ENCODE data around the gene EFNB1. TPM values are rescaled to one million over a fixed set of nuclear protein-coding genes. Genes with fewer than 3 reads are reported as not detected.

Gene EFNB1
- total RNA-seq, 1 experiment from 2014 or later, result 16.4 TPM

DNA sequence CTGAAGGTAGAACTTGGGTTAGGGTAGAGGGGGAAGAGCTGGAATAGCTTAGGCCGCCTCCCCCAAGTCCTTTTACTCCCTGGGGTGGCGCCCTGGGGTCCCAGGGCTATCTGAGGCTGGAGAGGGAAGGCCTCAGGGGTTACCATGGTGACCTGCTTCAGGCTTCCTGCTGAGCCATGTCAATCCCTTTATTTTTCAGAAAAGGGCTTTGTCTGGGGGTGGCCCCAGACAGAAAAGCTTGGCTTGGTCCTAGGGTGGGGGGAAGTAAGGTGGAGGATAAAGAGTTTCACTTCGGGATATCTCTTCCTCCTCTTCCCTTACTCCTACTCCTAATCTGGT, 6.3 kb downstream of the EFNB1 start (continued):
- TF ChIP-seq, protein P1, sequence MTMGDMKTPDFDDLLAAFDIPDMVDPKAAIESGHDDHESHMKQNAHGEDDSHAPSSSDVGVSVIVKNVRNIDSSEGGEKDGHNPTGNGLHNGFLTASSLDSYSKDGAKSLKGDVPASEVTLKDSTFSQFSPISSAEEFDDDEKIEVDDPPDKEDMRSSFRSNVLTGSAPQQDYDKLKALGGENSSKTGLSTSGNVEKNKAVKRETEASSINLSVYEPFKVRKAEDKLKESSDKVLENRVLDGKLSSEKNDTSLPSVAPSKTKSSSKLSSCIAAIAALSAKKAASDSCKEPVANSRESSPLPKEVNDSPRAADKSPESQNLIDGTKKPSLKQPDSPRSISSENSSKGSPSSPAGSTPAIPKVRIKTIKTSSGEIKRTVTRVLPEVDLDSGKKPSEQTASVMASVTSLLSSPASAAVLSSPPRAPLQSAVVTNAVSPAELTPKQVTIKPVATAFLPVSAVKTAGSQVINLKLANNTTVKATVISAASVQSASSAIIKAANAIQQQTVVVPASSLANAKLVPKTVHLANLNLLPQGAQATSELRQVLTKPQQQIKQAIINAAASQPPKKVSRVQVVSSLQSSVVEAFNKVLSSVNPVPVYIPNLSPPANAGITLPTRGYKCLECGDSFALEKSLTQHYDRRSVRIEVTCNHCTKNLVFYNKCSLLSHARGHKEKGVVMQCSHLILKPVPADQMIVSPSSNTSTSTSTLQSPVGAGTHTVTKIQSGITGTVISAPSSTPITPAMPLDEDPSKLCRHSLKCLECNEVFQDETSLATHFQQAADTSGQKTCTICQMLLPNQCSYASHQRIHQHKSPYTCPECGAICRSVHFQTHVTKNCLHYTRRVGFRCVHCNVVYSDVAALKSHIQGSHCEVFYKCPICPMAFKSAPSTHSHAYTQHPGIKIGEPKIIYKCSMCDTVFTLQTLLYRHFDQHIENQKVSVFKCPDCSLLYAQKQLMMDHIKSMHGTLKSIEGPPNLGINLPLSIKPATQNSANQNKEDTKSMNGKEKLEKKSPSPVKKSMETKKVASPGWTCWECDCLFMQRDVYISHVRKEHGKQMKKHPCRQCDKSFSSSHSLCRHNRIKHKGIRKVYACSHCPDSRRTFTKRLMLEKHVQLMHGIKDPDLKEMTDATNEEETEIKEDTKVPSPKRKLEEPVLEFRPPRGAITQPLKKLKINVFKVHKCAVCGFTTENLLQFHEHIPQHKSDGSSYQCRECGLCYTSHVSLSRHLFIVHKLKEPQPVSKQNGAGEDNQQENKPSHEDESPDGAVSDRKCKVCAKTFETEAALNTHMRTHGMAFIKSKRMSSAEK (CRISPR knock-in tag; IDR thresholded peaks at IDR 0.05; ENCODE audit: borderline replicate concordance), result no peak

DNA sequence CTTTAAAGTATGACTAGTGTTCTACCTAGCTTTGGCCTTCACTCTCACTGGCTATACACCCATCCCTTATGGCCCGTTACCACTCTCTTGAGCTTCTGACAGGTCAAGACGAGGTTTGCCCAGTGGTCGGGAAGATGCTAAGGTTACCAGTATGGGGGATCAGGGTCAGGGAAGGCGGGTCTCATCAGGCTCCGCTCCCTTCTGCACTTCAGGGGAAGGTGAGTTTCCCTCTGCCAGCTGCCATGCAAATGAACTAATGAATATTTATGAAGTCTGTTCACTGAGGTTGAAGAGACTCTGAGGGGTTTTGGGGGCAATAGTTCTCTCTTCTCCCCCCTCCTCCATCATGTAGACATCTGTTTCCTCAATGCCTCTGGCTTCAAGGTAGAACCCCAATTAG, 6.6 kb downstream of the EFNB1 start:
- CTCF ChIA-PET, result interaction anchor here (1.2 kb wide), 1 partner anchor 552 kb away, joined by 3 read pairs; no protein-coding TSS in a partner anchor
- ATAC-seq, result no peak

GRCh38 chrX:68837119-68837518, 8.3 kb downstream of the EFNB1 start:
- no peak for DNase-seq (ENCODE audit: low spot score)
- H3K9me3 Mint-ChIP-seq, result no peaks in the 10 kb centered on the region
- peaks cover 54% of the 10 kb centered on the region for H3K27me3 Mint-ChIP-seq (ENCODE audit: low read depth)
- ATAC-seq, result no peak
- peaks cover 3% of the 10 kb centered on the region for H3K36me3 Mint-ChIP-seq
- H3K4me3 Mint-ChIP-seq, result no peak overlapping the region
- ChIA-PET POLR2A (no interaction called here), CTCF (no interaction called here)
- peaks cover 11% of the 10 kb centered on the region for H3K4me1 Mint-ChIP-seq
- no peak overlapping the region for H3K27ac Mint-ChIP-seq
- TF ChIP-seq PRDM15 (CRISPR knock-in tag; IDR thresholded peaks at IDR 0.05) (no peak), NR1H2 (CRISPR knock-in tag; IDR thresholded peaks at IDR 0.05) (no peak), RORB (CRISPR knock-in tag; IDR thresholded peaks at IDR 0.05) (no peak), HMGA2 (CRISPR knock-in tag; IDR thresholded peaks at IDR 0.05) (no peak), NFYB (CRISPR knock-in tag; conservative IDR thresholded peaks at IDR 0.05; ENCODE audit: low read depth) (no peak), ZNF423 (CRISPR knock-in tag; IDR thresholded peaks at IDR 0.05) (no peak)
- TF ChIP-seq, protein P2, sequence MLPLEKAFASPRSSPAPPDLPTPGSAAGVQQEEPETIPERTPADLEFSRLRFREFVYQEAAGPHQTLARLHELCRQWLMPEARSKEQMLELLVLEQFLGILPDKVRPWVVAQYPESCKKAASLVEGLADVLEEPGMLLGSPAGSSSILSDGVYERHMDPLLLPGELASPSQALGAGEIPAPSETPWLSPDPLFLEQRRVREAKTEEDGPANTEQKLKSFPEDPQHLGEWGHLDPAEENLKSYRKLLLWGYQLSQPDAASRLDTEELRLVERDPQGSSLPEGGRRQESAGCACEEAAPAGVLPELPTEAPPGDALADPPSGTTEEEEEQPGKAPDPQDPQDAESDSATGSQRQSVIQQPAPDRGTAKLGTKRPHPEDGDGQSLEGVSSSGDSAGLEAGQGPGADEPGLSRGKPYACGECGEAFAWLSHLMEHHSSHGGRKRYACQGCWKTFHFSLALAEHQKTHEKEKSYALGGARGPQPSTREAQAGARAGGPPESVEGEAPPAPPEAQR (CRISPR knock-in tag; IDR thresholded peaks at IDR 0.05), result no peak

More for the DNA sequence above, 6.6 kb downstream of the EFNB1 start:
- H3K9me3 Mint-ChIP-seq, result no peaks in the 10 kb centered on the region
- H3K27ac Mint-ChIP-seq, result no peak overlapping the region
- no peak for TF ChIP-seq GABPB1 (CRISPR knock-in tag; IDR thresholded peaks at IDR 0.05)
- TF ChIP-seq TP53 (CRISPR knock-in tag; IDR thresholded peaks at IDR 0.05), result no peak
- TF ChIP-seq NR3C1 (CRISPR knock-in tag; conservative IDR thresholded peaks at IDR 0.05; ENCODE audit: low read depth), result no peak
- TF ChIP-seq IRF1 (CRISPR knock-in tag; IDR thresholded peaks at IDR 0.05), result no peak
- TF ChIP-seq, protein P3, sequence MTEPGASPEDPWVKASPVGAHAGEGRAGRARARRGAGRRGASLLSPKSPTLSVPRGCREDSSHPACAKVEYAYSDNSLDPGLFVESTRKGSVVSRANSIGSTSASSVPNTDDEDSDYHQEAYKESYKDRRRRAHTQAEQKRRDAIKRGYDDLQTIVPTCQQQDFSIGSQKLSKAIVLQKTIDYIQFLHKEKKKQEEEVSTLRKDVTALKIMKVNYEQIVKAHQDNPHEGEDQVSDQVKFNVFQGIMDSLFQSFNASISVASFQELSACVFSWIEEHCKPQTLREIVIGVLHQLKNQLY (CRISPR knock-in tag; IDR thresholded peaks at IDR 0.05), result no peak
- no peak for TF ChIP-seq FOXJ3 (CRISPR knock-in tag; IDR thresholded peaks at IDR 0.05; ENCODE audit: borderline replicate concordance)
- TF ChIP-seq, protein P4, sequence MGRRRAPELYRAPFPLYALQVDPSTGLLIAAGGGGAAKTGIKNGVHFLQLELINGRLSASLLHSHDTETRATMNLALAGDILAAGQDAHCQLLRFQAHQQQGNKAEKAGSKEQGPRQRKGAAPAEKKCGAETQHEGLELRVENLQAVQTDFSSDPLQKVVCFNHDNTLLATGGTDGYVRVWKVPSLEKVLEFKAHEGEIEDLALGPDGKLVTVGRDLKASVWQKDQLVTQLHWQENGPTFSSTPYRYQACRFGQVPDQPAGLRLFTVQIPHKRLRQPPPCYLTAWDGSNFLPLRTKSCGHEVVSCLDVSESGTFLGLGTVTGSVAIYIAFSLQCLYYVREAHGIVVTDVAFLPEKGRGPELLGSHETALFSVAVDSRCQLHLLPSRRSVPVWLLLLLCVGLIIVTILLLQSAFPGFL (CRISPR knock-in tag; IDR thresholded peaks at IDR 0.05; ENCODE audit: borderline replicate concordance), result no peak
- TF ChIP-seq, protein P5, sequence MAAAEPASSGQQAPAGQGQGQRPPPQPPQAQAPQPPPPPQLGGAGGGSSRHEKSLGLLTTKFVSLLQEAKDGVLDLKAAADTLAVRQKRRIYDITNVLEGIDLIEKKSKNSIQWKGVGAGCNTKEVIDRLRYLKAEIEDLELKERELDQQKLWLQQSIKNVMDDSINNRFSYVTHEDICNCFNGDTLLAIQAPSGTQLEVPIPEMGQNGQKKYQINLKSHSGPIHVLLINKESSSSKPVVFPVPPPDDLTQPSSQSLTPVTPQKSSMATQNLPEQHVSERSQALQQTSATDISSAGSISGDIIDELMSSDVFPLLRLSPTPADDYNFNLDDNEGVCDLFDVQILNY (CRISPR knock-in tag; IDR thresholded peaks at IDR 0.05), result no peak
- TF ChIP-seq NFYB (CRISPR knock-in tag; conservative IDR thresholded peaks at IDR 0.05; ENCODE audit: low read depth), result no peak
- TF ChIP-seq SOX15 (CRISPR knock-in tag; IDR thresholded peaks at IDR 0.05), result no peak
- TF ChIP-seq PRRX2 (CRISPR knock-in tag; IDR thresholded peaks at IDR 0.05), result no peak
- TF ChIP-seq, protein P6, sequence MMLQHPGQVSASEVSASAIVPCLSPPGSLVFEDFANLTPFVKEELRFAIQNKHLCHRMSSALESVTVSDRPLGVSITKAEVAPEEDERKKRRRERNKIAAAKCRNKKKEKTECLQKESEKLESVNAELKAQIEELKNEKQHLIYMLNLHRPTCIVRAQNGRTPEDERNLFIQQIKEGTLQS (CRISPR knock-in tag; conservative IDR thresholded peaks at IDR 0.05), result no peak
- no peak for TF ChIP-seq E2F4 (CRISPR knock-in tag; IDR thresholded peaks at IDR 0.05; ENCODE audit: borderline replicate concordance, low read depth)
- POLR2A ChIA-PET, result no interaction called here
- peaks cover 71% of the 10 kb centered on the region for H3K27me3 Mint-ChIP-seq (ENCODE audit: low read depth)
- H3K4me1 Mint-ChIP-seq, result peaks cover 21% of the 10 kb centered on the region
- peaks cover 3% of the 10 kb centered on the region for H3K36me3 Mint-ChIP-seq
- H3K4me3 Mint-ChIP-seq, result no peak overlapping the region
- no peak for DNase-seq (ENCODE audit: low spot score)

All from WTC11 (cell line).